NCI-H1436 (cell line): ENCODE data around the gene AHRR.
"Not testable (repeated sequence)": the region's sequence is repeated elsewhere in the genome, so short reads cannot be mapped to it uniquely, and the experiment has no call there.

ENCODE experiments used
- DNase-seq: peaks from one replicate; lab custom pipeline; 2025; lab: John Stamatoyannopoulos, UW

Gene AHRR

GRCh38 chr5:306011-306805 is 15.3 kb upstream of the AHRR start:
- DNase-seq, result no peak

GRCh38 chr5:307306-307705 is 14.2 kb upstream of the AHRR start:
- DNase-seq, result no peak

- no peak for DNase-seq
Measured at GRCh38 chr5:307794-308579, 13.5 kb upstream of the AHRR start.

GRCh38 chr5:308672-309271 is 12.7 kb upstream of the AHRR start:
- DNase-seq, result no peak

DNA sequence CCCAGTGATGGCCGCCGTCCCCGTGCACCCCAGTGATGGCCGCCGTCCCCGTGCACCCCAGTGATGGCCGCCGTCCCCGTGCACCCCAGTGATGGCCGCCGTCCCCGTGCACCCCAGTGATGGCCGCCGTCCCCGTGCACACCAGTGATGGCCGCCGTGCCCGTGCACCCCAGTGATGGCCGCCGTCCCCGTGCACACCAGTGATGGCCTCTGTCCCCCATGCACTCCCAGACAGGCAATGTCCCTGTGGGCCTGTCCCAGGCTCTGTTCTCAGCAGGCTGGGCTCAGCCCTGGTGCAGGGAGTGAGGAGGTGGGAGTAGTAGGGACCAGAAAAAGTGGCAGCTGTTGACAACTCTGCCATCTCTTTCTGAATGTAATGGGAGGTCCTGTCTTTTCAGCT is 11.7 kb upstream of the AHRR start:
- not testable (repeated sequence) for DNase-seq

DNA sequence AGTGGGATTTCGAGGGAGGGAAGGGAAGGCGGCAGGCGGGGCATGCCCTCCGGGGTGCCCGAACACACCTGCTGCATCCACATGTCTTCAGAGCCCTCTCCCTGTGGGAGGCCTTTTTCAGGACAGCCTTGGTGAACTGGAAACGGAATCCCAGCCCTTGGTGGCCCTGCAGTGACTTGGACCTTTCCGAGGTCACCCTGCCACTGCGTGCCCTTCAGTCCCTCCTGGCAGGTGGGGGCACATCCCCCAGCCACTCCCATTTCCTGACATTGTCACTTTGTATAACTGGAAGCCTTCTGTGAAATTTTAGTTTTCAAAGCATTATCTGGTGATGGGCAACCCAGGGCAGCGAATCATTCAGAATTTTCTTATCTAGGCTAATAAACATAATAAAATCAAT is 11.0 kb upstream of the AHRR start:
- DNase-seq, result no peak

DNA sequence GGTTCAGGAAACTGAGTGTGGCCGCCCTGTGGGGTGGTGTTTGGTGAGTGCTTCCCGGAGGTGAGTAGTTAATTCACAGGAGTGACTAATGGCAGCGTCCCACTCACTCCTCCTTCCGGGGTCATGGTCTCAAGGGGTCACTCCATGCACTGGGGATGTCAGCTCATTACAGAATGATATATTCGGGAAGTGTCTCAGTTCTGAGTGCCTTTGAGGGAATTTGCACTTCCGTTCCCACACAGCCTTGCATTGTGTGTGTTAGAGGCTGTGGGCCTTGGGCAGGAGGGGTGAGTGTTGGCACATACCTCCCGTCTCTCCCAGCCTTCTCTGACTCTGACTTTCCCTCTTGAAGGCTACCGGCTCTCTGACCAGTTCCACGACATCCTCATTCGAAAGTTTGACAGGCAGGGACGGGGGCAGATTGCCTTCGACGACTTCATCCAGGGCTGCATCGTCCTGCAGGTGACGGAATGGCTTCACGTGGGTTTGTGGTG is 10.5 kb upstream of the AHRR start:
- DNase-seq, result no peak

DNA sequence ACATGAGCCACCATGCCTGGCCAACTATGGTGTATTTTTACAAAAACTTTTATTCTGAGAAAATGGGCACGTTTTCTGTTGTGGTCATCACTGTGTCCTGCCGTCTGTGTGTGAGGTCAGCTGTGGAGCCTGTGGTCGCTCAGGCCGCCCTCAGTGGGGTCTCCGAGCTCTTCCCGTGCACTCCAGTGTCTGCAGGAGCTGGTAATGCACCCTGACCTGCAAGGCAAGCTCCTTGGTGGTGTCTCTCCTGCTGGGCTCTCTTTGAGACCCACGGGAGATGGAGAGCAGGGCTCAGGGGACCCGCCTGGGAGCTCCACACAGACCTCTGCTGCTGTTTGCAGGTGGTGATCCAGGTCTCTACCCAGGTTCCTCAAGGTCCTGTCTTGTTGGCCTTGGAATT is 9.6 kb upstream of the AHRR start:
- no peak for DNase-seq

- DNase-seq, result no peak
Measured at GRCh38 chr5:312845-313244, 8.7 kb upstream of the AHRR start.

DNA sequence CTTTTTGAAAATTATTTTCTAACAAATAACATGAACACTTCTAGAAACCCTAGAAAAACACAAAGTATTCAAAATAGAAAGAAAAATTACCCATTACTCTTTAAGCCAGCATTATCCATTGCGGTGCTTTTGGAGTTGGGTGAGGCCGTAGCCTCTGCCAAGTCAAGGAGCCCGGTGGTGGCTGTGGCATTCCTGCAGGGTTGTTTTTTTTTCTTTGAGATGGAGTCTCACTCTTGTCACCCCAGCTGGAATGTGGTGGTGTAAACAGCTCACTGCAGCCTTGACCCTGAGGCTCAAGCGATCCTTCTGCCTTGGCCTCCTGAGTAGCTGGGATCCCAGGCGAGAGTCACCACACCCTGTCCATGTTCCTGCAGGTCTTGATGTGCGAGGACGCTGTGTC is 8.2 kb upstream of the AHRR start:
- DNase-seq, result no peak

DNA sequence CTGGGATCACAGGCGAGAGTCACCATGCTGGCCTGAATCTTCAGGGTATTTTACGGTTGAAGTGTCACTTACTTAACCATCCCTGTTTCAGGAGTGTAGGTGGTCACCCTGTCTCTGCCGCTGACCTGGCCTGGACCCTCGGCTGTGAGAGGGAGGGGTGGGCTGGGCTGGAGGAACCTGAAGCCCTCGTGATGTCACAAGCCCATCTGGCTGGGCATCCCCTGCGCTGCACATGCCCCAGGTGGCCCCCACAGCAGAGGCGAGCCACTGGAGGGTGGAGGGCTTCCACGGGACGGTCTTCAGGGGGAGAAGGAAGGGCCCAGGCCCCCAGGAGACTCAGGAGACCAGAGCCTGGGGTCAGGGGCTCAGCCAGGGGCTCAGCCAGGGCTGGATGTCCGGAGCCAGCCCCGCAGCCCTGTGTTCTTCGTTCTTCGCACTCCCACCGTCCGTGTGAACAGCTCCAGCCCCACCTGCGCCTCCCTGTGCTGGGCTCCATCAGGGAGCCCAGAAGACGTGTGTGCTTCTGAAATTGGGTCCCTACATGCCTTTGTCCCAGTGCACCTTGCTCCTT is 7.6 kb upstream of the AHRR start:
- no peak for DNase-seq

- no peak for DNase-seq
Measured at GRCh38 chr5:314676-315487, 6.6 kb upstream of the AHRR start.

DNA sequence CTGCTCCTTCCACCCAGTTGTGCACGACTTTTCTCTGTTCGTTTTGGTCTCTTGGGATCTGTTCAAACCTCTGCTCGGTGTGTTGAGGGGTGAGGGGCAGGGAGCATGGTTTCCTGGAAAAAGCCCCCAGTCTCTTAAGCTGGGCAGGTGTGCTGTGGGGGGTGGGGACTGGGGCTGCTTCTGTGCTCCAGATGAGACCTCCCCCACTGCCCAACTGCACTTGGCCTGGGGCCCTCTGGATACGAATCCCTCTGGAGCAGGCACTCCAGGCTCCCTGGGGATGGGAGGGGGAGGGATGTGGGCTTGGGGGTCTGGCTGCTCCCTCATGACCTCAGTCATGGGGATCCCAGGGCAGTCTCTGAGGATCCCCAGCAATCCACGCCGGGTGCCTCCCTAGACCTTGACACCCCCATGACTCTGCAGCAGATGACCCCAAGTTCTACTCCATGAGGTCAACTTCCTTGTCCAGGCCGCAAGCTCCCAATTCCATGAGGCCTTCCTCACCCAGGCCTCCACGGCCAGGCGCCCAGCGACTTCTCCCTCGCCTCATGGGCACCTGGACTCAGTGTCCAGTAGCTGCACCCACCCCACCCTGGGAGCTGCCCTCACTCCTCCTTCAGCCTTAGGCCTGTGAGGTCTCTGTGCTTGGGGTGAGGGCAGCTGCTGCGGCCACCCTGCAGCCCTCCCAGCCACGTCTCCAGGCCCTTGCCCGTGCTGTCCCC is 5.9 kb upstream of the AHRR start:
- no peak for DNase-seq

- DNase-seq, result no peak
Measured at GRCh38 chr5:316210-317085, 5.1 kb upstream of the AHRR start.

DNA sequence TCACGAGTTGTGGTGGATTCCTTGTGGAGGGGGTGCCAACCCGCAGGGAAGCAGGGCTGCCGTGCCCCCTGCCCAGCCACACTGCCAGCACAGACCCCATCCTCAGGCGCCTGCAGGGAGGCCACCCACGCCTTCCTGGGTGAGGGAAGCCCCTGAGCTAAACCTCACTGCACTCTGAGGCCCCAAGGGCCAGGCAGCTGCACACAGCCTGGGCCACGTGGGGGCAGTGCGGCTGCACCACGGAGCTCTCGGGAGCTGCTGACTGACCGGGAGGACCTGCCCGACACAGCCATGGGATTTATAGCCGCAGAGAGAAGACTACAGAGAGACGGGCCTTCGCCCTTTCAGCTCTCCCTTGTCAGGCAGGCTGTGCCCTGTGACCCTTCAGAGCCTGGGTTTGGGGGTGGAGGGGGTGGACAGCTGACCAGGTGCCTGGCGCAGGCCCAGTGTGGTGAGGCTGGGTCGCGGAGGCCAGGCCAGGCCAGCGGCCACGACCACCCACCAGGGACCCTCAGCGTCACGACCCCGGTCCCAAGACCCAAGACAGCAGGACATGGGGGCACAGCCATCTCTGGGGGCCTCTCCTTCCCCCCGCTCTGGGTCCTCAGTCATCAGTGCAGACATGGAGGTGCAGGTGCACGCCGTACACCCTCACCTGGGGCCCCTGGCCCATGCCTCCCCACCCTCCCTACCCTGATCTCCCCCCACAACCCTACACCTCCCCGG is 4.3 kb upstream of the AHRR start:
- DNase-seq, result peak; percentile 75

DNA sequence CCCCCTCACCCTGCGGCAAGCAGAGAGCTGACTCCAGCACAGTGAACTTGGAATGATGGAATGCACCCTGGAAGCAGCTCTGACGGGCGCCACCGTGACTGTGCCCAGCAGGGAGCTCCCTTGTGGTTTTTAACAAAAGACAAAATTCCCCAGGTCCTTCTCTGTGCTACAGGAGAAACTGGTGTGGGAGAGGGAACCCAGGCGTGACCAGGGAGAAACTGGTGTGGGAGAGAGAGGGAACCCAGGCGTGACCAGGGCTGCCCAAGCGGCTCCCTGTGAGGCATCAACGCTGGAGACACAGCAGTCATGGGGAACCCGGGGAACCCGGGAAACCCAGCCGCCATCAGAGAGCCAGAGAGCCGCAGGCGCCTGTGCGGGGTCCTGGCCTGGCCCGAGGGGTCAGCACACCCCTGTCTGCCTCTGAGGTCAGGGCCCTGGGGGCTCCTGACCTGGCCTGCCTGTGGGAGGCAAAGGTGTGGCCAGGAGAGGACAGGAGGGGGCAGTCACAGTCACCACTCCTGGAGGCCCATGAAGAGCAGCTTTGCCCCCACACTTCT is 3.1 kb upstream of the AHRR start:
- DNase-seq, result no peak

DNA sequence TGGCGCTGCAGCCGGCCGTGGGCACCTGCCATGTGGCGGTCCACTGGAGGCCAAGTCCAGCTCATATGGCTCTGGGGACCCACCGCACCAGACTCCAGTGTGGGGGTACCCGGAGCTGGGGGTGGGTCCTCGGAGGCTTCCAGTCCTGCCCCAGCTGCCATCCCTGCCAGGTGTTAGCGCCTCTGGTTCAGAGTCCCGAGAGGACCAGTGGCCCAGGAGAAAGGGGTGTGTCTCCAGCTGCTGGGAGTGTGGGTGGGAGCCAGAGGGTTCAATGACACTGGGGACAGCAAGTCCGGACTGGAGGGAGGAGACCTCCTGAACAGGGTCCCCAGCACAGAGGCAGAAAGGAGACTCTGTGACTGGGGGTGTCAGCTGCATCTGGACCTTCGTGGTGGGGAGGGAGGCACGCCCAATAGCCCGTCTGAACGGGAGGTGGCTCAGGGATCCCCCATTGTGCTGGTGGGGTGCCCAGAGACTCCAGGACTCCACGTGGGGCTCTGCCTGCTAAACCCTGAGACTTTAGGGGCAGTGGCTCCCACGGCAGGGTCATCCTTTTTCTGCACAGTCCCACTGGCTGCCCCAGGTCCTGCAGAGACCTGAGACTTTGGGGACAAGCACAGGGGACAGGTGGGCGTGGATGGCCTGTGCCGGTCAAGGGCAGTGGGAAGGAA is 2.4 kb upstream of the AHRR start:
- DNase-seq, result no peak

GRCh38 chr5:320524-321229 is 837 bp upstream of the AHRR start:
- DNase-seq, result no peak
